ENCODE results near the gene TMEM181.
"Not testable (repeated sequence)": the region's sequence is repeated elsewhere in the genome, so short reads cannot be mapped to it uniquely, and the experiment has no call there.

Gene TMEM181

DNA sequence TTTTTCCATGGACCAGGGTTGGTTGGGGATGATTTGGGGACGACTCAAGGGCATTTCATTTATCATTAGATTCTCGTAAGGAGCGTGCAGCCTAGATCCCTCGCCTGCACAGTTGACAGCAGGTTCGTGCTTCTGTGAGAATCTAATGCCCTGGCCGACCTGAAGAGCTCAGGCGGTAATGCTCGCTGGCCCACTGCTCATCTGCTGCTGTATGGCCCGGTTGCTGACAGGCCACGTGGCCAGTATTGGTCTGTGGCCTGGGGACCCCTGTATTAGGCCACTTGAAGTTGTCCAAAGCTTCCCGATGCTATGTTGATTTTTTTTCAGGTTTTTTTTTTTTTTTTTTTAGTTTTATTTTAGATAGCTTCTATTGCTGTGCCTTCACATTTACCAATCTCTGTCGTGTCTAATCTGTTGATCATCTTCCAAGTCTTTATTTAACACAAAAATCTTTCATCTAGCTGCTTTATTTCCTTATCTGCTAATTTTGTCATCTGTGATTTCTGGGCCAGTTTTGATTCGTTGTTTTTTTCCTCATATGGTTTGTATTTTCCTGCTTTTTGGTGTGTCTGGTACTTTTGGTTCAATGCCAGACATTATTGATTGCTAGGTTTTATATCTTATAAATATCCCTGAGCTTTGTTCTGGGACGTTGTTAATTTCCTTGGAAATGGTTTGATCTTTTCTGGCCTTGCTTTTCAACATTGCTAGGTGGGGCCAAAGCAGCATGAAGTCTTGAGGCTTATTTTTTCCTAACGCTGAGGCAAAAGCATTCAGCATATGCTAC is 43.6 kb downstream of the TMEM181 start:
- no peak for DNase-seq

DNA sequence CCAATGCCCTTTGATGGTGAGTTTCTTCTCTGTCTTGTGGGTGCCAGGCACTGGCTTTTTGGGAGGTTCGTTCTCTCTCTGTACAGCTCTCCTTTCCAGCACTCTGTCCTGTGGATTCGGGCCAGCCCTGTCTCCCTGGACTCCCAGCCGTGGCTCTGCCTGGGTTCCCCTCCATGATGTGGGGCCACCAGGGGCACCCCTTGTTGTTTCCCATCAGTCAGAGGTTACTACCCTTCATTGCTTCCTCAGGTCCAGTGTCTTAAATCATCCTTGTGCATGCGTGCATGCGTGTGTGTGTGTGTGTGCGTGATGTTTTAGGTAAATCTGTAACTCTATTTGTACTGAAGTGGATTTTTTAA is 44.1 kb downstream of the TMEM181 start:
- no peak for DNase-seq

DNA sequence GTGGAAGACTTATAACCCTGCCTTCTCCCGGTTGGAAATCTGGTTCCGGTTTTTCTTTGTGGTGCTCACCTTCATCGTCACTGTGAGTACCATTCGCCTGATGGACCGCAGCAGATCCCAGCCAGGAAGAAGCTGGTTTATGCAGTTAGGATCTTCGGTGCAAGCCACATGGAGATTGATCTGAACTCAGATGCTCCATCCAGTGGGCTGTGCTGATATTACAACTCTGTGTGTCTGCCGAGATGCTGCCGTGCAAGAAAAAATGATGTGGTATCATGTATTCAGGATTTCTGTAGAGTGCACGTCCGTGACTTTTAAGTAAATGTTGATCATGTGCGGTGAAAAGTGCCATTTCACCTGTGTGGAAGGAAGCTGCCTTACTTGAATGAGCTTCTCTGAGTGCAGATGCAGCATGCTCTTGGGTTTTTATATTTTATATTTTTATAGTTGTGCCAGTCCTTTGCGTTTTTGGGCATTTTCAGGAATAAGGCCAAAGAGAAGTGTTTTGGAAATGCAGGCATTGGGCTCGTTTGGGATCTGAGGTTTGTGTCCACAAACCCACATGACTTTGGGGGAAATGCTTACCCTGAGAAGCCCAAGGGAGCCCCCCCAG is 45.5 kb downstream of the TMEM181 start:
- DNase-seq, result peak; percentile 77 to 85

DNA sequence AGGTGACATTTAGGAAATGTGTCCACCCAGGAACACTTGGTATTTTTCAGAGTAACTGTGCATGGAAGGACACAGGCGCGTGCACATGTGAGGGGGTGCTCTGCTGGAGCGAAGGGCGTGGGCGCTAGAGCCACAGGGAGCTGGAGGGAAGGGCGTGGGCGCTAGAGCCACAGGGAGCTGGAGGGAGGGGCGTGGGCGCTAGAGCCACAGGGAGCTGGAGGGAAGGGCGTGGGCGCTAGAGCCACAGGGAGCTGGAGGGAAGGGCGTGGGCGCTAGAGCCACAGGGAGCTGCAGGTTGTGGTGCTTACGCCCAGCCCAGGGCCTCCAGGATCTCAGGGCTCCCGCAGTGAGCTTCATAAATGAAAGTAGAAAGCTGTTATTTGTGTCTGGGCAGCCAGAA is 46.1 kb downstream of the TMEM181 start:
- not testable (repeated sequence) for DNase-seq

DNA sequence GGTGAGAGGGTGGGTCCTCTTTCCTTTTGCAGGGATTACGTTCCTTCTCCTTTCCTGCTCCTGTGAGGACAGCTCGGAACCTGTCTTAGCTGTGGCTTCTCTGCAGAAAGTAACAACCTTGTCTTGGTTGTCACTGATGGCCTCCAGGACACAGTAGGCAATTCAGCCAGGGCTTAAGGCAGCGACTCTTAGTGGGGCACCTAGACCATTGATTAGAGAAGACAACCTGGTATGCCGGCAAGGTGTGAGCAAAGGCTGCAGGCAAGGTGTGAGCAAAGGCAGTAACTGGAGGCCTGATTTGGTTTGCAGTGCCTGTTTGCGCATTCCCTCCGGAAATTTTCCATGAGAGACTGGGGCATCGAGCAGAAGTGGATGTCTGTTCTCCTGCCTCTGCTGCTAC is 47.0 kb downstream of the TMEM181 start:
- DNase-seq, result no peak

DNA sequence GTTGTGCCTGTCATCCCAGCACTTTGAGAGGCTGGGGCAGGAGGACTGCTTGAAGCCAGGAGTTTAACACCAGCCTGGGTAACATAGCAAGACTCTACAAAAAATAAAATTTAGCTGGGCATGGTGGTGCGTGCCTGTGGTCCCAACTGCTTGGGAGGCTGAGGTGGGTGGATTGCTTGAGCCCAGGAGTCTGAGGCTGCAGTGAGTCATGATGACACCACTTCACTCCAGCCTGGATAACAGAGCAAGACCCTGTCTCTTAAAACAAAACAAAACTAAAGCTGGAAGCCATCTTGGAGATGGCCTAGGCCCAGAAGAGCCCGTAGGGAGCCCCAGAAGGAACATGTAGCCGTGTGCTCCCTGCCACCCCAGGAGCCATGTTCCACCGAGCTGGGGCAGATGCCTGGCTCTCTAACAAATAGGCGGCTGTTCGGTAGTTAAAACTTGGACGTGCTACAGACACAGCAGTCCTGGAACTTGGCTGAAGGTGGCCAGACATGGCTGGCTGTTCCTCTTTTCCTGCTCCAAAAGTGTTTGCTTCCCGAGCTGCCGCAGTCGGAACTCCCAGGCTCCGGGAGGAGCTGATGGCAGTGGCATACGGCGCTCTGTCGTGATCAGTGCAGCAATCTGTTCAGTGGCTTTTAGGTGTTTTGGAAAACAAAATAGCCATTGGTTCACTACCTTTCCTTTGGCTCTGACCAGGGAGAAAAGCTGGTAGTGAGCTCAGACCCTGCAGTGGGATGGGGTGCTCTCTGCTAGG is 47.7 kb downstream of the TMEM181 start:
- DNase-seq, result no peak

DNA sequence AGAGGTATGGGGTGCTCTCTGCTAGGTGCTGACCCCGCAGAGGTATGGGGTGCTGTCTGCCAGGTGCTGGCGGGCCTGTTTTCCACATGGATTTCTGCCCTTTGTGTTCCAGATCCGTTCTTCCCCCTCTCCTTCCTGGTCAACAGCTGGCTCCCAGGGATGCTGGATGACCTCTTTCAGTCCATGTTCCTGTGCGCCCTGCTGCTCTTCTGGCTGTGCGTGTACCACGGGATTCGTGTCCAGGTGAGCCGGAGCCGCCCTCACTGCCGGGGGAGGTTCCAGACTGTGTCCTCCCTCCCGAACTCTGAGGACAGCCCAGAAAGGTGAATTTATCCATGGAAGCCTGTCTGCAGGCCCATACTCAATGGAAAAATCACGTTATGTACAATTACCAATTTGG is 48.3 kb downstream of the TMEM181 start:
- DNase-seq, result no peak

DNA sequence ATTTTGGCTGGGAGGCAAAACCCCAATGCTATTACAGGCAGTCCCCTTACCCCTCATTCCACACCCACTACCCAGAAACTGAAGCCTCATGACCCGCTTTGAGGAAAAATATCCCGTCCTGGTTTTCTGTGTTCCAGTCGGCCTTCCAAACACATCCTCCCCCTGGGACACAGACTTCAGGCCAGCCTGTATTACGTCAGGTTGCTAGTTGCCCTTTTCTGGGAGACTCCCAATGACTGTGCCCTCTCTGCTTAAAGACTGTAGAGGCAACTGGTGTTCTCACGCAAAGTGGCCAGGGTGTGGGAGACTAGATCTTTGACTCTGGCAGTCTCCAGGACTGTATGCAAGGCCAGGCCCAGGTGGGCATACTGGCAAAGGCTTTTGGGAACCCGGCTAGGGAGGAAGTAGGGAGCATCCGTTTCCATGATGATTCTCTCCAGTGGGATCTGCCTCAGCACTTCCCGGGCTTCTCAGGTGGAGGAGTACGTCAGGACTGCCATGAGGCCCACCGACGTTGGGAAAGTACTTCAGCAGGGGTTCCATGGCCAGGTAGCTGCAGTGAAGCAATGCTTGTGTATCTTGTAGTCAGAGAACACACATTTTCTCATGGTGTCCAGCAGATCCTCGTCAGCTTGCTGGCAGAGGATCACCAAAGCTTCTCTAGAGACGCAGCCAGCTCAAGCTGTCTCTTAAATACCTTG is 49.7 kb downstream of the TMEM181 start:
- DNase-seq, result no peak

DNA sequence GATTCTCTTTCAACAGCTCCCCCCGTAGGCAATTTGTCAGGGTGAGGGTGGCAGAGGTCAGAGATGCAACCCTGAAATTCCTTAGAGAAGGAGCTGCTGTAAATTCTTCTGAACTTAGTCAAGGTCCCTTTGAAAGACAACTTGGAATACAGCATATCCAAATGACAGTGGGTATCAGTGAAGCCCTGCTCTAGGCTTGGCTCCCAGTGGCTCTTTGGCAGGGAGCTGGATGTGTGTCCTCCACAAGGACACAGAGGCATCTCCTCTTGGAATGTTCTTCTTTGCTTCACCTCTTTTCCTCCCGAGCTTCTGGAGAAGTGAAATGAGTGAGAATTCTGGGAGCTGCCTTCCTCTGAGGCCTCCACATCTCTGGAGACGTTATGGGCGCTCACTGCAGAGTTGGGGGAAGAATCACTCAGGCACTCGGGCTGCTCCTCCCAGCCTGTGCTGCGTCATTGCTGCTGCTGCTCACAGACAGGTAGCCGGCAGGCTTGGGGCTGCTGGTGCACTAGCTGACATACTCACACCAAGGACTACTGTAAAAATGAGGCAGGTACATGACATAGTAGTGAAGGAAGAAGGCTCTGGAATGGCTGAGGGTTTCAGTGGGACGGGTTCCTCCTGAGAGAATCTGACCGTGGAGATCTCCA is 50.6 kb downstream of the TMEM181 start:
- DNase-seq, result no peak

DNA sequence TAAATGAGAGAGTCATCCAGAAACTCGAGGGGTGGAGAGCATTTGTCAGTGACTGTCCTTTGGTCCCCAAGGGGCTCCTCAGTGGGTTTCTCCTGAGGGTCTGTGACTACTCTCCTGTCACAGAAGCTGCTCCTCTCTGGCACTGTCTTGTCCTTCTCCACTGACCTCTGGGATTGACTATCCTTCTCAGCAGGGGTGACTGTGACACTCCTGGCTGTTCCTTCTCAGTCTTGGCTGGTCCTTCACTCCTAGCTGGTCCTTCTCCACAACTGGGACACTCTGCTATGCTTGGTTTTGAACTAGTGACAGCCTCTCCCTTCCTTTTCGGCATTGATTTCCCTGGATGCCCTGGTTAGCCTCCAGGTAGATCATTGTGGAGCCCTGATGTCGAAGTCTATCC is 51.1 kb downstream of the TMEM181 start:
- no peak for DNase-seq

DNA sequence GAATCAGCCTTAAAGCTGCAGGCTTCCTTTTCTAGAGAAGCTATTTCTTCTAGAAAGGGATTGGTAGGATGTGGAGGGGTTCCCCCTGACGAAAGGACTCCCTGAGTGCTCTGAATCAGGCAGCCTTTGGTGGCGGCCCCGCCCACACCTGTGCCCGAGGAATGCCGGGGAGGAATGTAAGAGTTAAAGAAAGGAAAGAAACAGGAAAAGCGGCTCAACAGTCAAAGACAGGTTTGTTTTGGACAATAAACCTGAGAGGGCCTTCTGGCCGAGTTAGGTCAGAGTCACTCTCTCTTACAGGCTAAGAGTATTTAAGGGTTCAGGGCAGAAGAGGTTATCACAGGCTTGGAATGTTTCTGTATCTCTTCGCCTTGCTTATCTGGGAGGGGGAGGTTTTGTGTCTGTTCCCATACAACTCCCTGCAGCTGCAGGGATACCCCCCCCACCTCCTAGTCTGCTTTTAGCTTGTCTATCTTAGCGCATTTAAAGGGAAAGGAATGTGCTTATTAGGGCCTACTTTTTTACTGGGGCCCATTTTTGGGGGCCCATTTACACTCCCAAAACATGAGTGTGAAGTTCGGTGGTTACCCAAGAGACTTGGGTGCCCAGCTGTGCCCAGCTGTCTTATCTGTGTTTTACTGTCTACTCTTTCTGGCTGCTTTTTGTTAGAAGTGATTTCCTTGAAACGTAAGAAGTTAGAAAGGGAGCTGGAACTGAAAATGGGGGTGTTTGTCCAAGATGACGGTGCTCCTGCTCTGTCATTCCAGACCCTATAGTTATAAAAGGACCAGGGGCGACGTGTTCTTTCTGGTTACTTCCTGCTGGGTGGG is 51.9 kb downstream of the TMEM181 start:
- DNase-seq, result no peak

DNA sequence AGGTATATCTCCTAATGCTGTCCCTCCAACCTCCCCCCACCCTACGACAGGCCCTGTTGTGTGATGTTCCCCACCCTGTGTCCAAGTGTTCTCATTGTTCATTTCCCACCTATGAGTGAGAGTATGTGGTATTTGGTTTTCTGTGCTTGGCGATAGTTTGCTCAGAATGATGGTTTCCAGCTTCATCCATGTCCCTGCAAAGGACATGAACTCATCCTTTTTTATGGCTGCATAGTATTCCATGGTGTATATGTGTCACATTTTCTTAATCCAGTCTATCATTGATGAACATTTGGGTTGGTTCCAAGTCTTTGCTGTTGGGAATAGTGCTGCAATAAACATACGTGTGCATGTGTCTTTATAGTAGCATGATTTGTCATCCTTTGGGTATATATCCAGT is 54.7 kb downstream of the TMEM181 start:
- not testable (repeated sequence) for DNase-seq

DNA sequence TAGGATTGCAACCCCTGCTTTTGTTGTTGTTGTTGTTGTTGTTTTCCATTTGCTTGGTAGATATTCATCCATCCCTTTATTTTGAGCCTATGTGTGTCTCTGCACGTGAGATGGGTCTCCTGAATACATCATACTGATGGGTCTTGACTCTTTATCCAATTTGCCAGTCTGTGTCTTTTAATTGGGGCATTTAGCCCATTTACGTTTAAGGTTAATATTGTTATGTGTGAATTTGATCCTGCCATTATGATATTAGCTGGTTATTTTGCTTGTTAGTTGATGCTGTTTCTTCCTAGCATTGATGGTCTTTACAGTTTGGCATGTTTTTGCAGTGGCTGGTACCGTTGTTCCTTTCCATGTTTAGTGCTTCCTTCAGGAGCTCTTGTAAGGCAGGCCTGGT is 58.4 kb downstream of the TMEM181 start:
- not testable (repeated sequence) for DNase-seq

DNA sequence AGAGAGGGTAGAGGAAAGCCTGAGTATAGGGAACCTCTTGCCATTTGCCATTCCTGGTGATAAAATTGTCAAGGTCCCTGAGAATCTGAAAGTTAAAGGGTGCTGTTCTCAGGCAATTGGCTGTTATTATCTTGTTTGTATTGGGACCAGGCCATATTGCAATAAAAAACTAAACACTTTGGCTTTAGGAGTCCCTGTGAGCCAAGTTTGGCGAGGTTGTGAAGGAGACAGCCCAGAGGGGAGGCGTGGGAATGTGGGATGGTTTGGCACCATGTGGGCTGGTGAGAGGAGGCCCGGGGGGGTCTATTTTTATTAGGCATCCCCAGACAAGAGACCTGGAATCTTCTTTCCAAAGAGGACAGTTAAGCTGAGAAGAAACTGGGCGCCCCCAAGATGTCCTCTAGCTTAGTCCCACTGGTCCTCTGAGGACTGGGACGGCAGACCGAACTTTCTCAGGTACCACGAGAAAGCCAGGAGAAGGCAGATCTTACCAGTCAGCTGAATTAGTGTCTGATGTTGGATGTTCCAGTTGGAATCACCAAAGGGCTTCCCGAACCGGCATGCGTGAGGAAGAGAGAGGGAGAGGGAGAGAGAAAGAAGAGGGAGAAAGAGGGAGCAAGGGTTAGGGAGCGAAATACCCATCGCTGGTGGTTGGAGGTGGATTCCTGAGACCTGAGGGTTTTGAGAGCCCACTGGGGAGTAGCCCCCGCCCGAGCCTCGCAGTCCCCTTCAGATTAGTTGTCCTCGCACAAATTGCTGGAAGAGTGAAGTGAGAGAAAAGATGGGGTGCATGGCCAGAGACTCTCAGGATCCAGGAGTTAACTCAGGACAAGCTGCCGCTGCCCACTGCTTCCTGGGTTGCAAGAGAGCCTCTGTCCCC is 60.3 kb downstream of the TMEM181 start:
- DNase-seq, result no peak

DNA sequence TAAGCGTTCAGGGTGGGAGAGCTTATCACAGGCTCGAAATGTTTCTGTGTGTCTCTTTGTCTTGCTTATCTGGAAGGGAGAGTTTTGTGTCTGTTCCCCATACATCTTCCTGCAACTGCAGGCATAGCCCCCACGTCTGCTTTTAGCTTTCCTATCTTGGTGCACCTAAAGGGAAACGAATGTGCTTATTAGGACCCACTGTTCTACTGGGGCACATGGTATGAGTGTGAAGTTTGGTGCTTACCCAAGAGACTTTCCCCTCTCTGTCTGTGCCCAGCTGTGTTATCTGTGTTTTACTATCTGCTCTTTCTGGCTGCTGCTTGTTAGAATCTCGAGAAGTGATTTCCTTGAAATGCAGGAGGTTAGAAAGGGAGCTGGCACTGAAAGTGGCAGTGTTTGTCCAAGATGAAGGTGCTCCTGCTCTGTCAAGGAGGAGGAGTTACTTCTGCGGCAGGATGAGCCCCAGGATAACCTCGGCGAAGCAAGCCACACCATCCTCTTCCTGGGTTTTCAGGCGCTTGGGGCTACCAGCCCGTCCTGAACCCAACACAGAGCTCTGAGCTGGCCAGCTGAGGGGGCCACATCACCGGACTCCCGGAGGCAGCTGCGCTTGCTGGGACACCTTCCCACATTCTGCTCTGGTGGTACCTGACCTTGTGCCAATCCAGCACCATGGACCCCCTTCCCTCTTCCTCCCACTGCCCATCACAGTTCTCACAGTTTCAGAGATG is 61.2 kb downstream of the TMEM181 start:
- no peak for DNase-seq

DNA sequence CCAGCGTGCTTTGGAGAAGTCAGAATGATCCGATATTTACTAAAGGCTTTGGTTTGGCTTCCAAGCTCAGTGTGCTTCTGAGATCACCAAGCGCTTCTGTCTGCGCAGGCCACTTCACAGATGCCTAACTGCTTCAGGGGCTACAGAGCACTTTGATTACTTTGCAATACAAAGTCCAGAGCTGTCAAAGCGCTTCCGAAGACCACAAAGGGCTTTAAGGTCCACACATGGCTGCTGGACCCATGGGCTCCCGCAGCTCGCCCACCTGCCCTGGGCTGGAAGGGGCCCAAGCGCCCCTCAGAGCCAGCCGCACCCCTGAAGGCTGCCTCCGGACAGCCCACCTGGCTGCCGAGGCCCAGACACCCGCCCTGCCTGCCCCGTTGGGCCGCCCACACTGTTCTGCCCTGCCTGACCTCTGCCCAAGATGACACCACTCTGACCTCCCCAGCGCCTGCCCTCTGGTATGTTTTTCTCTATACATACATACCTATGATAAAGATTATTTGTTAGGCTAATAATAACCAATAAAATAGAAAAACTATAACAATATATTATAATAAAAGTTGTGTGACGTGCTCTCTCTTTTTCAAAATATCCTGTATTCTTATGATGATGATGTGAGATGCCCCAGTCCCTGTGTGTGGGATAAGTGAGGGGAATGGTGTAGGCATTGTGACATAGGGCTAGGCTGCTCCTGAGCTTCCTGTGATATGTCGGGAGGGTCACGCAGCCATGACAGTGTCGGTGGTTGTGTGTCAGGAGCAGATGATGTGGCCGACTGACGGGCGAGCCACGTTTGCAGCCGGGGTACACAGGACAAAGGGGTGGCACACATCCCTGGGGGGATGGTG is 62.0 kb downstream of the TMEM181 start:
- DNase-seq, result no peak

DNA sequence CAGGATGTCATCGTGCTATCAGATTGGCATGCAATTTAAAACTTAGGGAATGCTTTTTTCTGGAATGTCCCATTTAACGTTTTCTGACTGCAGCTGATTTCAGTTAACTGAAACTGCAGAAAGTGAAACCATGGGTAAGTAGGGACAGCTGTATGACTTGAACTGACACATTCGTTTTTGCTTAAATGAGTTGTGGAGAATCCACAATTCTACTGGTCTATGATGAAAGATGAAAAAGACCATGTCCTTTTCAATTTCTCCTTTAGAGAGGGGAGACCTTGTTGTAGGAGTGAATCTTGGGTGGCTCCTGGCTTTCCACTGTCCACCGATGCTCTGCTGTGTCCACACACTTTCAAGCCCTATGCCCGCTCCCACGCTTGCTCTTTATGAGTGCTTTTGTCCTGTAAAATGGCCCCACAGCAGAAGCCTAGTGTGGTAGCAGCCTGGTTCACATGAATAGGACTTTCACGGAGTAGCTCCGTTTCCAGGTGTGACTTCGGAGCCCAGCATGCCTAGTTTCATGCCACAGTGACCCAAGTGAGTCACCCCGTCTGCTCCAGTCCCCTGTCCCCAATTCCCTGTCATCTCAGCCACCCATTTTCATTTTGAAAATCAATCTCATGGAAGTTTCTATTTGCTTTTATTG is 62.8 kb downstream of the TMEM181 start:
- DNase-seq, result no peak

All from NCI-H524 (cell line).